Neural crest cell (in vitro differentiated cells): ENCODE measurements around the gene C7orf57. TPM values are rescaled to one million over a fixed set of nuclear protein-coding genes. Genes with fewer than 3 reads are reported as not detected.

Experiments
- DNase-seq: peaks from one replicate; pipeline ENCODE4 v3.0.0; 2021; ENCODE audit warnings: low read depth, mixed read lengths, low spot score
- H3K27ac Mint-ChIP-seq: one replicate; pipeline ENCODE4 v1.8.0; 2021; ENCODE audit warnings: mild to moderate bottlenecking, mixed read lengths; ENCODE audit not compliant: unreplicated experiment
- H3K27me3 Mint-ChIP-seq: 2 replicates; pipeline ENCODE4 v1.8.0; 2021; ENCODE audit warnings: low read depth, mild to moderate bottlenecking, mixed read lengths
- H3K36me3 Mint-ChIP-seq: 2 replicates; pipeline ENCODE4 v1.8.0; 2021; ENCODE audit warnings: low read depth, mild to moderate bottlenecking, mixed read lengths
- H3K4me1 Mint-ChIP-seq: 2 replicates; pipeline ENCODE4 v1.8.0; 2021; ENCODE audit warnings: mixed read lengths
- H3K4me3 Mint-ChIP-seq: one replicate; pipeline ENCODE4 v1.8.0; 2021; ENCODE audit warnings: mild to moderate bottlenecking, mixed read lengths
- H3K9me3 Mint-ChIP-seq: 2 replicates; pipeline ENCODE4 v1.8.0; 2021; ENCODE audit warnings: mixed read lengths
- total RNA-seq: library from RNA; stranded (reverse); gene quantifications from 2 replicates; pipeline ENCODE4 v1.2.1, GENCODE V29; 2021
- TF ChIP-seq, protein P1 (sequence below): fragments of 200-600 bp; sonication (generic); conservative IDR thresholded peaks from 2 replicates; pipeline ENCODE4 v1.5.0; 2021; ENCODE audit warnings: antibody characterized with exemption, mild to moderate bottlenecking

The C7orf57 gene
- total RNA-seq, 1 donor from 2014 or later: not detected

DNA sequence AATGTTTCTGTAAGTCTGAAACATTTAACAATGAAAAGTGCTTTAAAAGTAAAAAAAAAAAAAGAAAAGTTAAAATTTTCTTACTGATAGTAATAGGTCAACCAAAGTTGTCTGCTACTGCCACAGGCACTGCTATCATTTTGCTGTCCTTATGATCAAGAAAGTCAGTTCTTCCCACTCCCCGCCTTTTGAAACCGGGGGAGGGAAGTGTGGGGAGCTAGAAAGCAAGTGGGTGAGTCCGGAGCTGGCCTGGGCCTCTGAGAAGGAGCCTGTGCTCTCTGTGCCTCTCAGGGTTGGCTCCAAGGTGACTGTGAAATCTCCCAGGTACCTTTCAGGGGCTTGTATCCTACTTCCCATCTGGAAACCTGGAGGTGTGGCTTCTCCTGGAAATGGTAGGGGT, 7.3 kb downstream of the C7orf57 start:
- Mint-ChIP-seq H3K4me3 (no peak overlapping the region), H3K27me3 (peaks cover 26% of the 10 kb centered on the region), H3K4me1 (peaks cover 4% of the 10 kb centered on the region)

DNA sequence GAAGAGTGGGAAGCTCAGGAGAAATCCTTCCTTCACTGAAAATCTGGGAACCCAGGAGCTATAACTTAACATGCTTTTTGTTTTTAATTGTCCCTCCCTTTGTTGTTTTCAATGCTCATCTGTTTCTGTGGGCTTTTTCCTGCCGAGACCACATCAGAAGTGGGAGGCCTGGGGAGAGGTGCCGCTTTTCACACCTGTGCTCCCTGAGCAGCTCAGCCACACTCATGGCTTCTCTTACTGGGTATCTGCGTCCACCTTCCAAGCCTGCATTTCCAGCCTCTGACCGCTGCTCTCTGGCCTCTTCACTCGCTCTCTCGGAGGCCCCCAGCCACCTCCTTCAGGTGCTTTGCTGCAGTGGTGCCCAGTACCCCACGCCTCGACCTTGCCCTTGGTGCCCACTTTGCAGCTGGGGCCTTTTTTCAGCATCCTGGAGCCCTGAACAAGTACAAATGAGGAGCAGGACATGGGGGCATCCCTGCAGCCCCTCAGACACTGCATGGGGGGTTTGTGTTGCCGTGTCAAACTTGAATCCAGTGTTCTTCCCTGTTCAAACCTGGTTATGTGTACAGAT, 9.9 kb downstream of the C7orf57 start:
- TF ChIP-seq, protein P1, sequence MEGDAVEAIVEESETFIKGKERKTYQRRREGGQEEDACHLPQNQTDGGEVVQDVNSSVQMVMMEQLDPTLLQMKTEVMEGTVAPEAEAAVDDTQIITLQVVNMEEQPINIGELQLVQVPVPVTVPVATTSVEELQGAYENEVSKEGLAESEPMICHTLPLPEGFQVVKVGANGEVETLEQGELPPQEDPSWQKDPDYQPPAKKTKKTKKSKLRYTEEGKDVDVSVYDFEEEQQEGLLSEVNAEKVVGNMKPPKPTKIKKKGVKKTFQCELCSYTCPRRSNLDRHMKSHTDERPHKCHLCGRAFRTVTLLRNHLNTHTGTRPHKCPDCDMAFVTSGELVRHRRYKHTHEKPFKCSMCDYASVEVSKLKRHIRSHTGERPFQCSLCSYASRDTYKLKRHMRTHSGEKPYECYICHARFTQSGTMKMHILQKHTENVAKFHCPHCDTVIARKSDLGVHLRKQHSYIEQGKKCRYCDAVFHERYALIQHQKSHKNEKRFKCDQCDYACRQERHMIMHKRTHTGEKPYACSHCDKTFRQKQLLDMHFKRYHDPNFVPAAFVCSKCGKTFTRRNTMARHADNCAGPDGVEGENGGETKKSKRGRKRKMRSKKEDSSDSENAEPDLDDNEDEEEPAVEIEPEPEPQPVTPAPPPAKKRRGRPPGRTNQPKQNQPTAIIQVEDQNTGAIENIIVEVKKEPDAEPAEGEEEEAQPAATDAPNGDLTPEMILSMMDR: no peak
- Mint-ChIP-seq H3K4me1 (peaks cover 4% of the 10 kb centered on the region), H3K9me3 (no peaks in the 10 kb centered on the region), H3K36me3 (no peaks in the 10 kb centered on the region), H3K4me3 (no peak overlapping the region), H3K27ac (no peak overlapping the region), H3K27me3 (peaks cover 3% of the 10 kb centered on the region)
- DNase-seq: no peak

More for the DNA sequence above, 7.3 kb downstream of the C7orf57 start:
- Mint-ChIP-seq H3K36me3 (no peaks in the 10 kb centered on the region), H3K27ac (no peak overlapping the region), H3K9me3 (no peaks in the 10 kb centered on the region)
- no peak for DNase-seq
- TF ChIP-seq, protein P1: no peak

DNA sequence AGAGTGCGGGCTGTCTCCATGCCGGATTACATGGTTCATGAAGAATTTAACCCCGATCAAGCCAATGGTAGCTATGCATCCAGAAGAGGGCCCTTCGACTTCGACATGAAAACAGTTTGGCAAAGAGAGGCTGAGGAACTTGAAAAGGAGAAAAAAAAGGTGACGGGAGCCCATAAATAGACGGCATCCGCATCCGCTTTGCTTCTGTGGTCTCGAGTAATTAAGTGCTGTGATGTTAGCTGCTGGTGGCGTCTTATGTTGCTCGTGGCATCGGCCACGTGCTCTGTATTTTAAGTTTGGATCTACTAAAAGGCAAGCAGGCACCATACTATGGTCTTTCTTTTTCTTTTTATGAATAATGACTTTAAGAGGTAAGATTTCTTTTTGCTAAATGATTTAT, 11.1 kb downstream of the C7orf57 start:
- Mint-ChIP-seq H3K4me3 (no peak overlapping the region), H3K27ac (no peak overlapping the region), H3K36me3 (no peaks in the 10 kb centered on the region)

DNA sequence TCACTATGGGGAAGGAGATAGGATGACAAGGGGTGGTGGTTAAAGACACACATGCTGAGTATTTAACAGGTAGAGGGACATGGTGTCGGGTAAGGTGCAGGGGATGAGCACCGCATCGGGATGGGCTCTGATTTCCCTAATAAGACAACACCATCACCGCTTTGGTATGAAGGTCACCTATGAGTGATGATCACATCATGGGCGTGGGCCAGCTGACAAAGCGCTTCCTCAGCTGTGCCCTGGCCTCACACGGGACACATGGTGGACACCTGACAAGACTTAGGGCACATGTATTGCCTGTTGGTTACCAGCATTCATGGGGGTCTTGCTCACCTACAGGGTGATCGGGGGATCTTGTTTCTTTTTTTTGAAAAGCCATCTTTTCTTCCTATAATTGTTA, 12.8 kb downstream of the C7orf57 start:
- TF ChIP-seq, protein P1: no peak
- Mint-ChIP-seq H3K27ac (no peak overlapping the region), H3K36me3 (no peaks in the 10 kb centered on the region), H3K9me3 (no peaks in the 10 kb centered on the region), H3K4me1 (no peaks in the 10 kb centered on the region), H3K27me3 (peaks cover 2% of the 10 kb centered on the region), H3K4me3 (no peak overlapping the region)
- DNase-seq: no peak

More for the DNA sequence above, 11.1 kb downstream of the C7orf57 start:
- H3K4me1 Mint-ChIP-seq: peaks cover 4% of the 10 kb centered on the region
- H3K27me3 Mint-ChIP-seq: peaks cover 2% of the 10 kb centered on the region
- no peaks in the 10 kb centered on the region for H3K9me3 Mint-ChIP-seq
- TF ChIP-seq, protein P1: no peak
- DNase-seq: no peak

DNA sequence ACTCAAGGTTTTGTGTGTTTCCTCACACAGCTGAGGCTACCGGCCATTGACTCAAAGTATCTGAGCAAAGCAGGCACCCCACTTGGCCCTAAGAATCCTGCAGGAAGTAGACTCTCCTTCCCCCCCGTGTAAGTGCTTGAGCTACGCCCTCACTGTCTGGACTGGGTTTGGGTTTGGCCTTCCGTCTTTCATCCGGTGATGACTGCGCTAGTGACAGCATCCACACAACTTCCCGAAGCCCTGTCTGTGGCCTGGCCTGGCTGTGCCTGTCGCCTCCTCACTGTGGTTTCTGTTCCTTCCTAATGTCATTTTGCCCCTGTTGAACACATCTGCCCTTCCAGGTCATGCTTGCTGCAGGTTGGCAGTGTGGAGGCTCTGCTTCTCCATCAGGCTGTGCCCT, 14.5 kb downstream of the C7orf57 start:
- Mint-ChIP-seq H3K27me3 (peaks cover 1% of the 10 kb centered on the region), H3K9me3 (peaks cover 2% of the 10 kb centered on the region), H3K36me3 (no peaks in the 10 kb centered on the region), H3K27ac (no peak overlapping the region), H3K4me3 (no peak overlapping the region), H3K4me1 (no peaks in the 10 kb centered on the region)
- TF ChIP-seq, protein P1: no peak
- DNase-seq: no peak
